CD4-positive, alpha-beta T cell treated with Interleukin-2 at 100 ng/mL for 4 hours (primary cell): ENCODE results near the gene TTC7B.
"Not testable (repeated sequence)": the region's sequence is repeated elsewhere in the genome, so short reads cannot be mapped to it uniquely, and the experiment has no call there.

Experiments used
- DNase-seq: peaks from one replicate; pipeline ENCODE4 v3.0.0-alpha.2; 2020; ENCODE audit warnings: low spot score

Gene TTC7B

GRCh38 chr14:90815822-90816662, at the start of gene TTC7B:
Gene TTC7B (minus strand): TSS chr14:90816430. CDS start chr14:90816295, 135 bp downstream.
- DNase-seq, result no peak

GRCh38 chr14:90864741-90865140, 48.5 kb upstream of the TTC7B start:
- no peak for DNase-seq

GRCh38 chr14:90858511-90858910, 42.3 kb upstream of the TTC7B start:
- no peak for DNase-seq

GRCh38 chr14:90857866-90858265, 41.6 kb upstream of the TTC7B start:
- no peak for DNase-seq

- not testable (repeated sequence) for DNase-seq
Observed at GRCh38 chr14:90856115-90856514, 39.9 kb upstream of the TTC7B start.

- DNase-seq, result no peak
Observed at GRCh38 chr14:90853116-90853515, 36.9 kb upstream of the TTC7B start.

GRCh38 chr14:90851327-90852036, 35.3 kb upstream of the TTC7B start:
- no peak for DNase-seq

- DNase-seq, result no peak
Observed at GRCh38 chr14:90850487-90850886, 34.3 kb upstream of the TTC7B start.

- no peak for DNase-seq
Observed at GRCh38 chr14:90849787-90850444, 33.7 kb upstream of the TTC7B start.

- no peak for DNase-seq
Observed at GRCh38 chr14:90848944-90849731, 32.9 kb upstream of the TTC7B start.

- no peak for DNase-seq
Observed at GRCh38 chr14:90846511-90846910, 30.3 kb upstream of the TTC7B start.

GRCh38 chr14:90844321-90844720, 28.1 kb upstream of the TTC7B start:
- DNase-seq, result no peak

- DNase-seq, result no peak
Observed at GRCh38 chr14:90842726-90843125, 26.5 kb upstream of the TTC7B start.

GRCh38 chr14:90840667-90841066, 24.4 kb upstream of the TTC7B start:
- DNase-seq, result not testable (repeated sequence)

- no peak for DNase-seq
Observed at GRCh38 chr14:90839889-90840266, 23.6 kb upstream of the TTC7B start.

GRCh38 chr14:90839024-90839888, 23.0 kb upstream of the TTC7B start:
- no peak for DNase-seq

- not testable (repeated sequence) for DNase-seq
Observed at GRCh38 chr14:90838531-90838930, 22.3 kb upstream of the TTC7B start.

- DNase-seq, result no peak
Observed at GRCh38 chr14:90837355-90837754, 21.1 kb upstream of the TTC7B start.

GRCh38 chr14:90836692-90837063, 20.4 kb upstream of the TTC7B start:
- no peak for DNase-seq

- DNase-seq, result no peak
Observed at GRCh38 chr14:90831821-90832220, 15.6 kb upstream of the TTC7B start.
